Measurements from ENCODE around the gene AOAH.
"Not testable (repeated sequence)": the region's sequence is repeated elsewhere in the genome, so short reads cannot be mapped to it uniquely, and the experiment has no call there.

AOAH gene

DNA sequence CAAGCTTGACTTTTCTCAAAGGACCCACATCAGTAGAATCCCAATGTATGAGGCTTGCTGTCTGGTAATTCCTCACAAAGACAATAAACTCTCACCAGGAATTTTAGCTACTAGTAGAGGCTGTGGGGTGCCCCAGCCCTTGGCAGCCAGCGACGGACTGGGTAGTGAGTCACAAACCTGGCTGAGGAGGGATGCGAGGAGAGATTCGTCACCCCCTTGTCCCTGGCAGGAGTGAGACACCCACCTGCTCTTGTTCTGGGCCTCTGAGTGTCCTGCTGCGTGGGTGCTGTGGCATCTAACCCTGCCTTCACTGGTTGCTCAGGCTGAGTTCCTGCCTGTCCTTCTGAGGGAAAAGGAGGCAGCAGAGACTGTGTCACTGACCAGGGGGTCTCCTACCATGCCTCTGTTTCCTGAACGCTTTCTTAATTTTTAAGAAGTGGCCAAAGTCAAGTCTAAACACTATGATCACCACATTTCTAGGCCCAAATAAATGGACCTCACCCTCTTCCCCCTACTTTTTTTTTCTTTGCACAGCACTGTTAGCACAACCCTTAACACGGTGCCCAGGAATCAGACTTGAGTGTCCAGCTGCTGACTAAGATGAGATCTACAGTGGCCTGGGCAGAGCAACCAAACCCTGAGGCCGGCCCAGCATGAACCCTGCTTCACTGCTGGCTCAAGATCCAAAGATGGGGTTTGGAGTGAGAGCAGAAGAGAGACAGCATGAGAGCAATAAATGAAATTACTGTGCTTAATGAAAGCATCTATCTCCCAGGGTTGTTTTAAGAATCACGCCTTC is 188.2 kb downstream of the AOAH start:
- DNase-seq = no peak

DNA sequence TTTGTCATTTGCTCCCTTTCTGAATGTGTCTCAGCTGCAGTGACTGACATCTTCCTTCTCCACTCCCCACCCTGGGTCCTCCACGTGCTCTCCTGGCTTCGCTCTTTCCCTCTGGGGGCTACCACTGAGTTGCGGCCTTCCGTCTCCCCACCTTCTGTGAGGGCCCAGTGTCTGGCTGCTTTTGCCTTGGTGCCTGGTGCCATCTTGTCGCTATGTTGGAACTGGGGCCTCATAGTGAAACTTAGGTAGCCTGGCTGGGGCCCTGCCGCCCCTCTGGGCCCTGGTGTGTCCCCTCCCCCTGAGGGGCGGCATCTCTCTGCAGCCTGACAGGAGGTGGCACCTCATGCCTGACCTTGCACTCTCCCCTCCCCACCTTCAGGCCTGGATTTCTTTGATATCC is 190.6 kb downstream of the AOAH start:
- DNase-seq = no peak

DNA sequence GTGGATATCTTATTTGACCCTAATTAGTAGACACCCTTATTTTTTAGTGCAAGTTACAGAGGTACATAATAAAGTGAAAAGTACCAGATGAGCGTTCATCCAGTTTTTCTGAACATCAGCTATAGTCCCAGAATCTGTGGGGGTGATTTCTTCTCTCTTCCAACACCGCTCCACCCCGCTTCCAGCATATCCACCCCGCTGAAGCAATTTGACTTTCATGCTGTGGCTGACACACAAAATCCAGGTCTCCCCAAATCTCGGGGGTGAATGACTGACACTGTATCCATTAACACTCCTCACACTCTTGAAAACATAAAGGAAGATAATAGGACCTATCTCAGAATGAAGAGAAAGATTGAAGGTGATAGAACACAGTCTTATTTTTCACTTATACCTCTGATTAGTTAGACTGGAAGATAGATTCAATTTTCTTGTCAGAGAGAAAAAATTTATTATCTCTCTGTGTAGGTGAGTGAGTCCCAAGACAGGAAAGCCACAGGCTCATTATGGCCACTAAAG is 191.3 kb downstream of the AOAH start:
- DNase-seq = no peak

- no peak for DNase-seq
Observed at GRCh38 chr7:36531951-36532350, 192.3 kb downstream of the AOAH start.

- no peak for DNase-seq
Observed at GRCh38 chr7:36530456-36530855, 193.8 kb downstream of the AOAH start.

- no peak for DNase-seq
Observed at GRCh38 chr7:36527549-36527913, 196.8 kb downstream of the AOAH start.

DNA sequence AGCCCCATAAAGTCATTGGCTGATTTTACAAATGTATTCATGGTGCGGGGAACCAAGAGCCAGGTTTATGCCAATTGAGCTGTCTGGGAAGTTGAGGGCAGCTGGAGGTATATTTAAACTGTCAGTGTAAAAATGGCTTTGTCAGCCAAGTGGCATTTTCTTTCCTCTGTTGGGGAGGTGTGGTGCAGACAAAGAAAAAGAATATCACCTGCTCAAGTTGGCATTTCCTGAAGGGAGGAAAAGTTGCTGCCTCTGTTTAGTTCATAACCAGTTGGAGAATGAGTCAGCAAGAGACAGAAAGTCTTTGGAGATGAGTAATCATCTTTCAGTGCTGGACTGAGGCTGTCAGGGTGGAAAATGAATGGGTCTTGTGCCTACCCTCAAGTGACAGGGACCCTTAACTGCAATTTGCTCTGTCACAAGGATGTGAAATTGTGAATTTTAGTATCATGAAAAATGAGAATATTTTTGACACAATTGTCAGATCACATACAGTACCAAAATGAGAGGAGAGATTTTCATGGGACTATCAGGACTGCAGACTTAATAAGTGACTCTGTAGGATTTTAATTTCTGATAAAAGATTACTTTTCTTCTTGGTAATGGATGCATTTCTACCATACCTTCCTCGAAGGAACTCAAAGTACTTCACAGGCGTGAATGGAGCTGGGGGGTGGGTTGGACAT is 197.3 kb downstream of the AOAH start:
- DNase-seq = no peak

GRCh38 chr7:36523371-36524101 is 200.8 kb downstream of the AOAH start:
- no peak for DNase-seq

DNA sequence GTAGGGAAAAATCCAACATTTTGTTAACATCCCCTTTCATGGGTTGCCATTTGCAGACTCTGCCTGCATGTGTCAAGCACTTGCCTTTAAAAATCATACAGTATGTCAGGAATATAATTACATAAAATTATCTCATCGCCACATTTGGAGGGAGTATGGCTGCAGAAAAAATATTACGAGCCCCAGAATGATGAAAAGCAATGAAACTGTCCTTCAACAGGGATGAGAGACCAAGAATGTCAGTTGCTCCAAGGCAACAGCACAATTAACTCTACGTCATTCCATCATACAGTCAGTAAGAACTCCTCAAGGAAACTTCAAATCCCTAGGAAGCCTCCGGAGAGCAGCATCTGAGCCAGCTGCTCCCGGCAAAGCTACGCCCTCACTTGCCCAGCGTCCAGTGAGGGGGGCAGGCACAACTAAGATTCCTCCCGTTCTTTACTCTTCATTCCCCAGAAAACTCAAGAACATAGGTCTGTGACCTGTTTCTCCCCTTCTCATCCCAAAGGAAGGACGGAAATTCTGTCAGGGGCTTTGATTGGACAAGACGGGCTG is 201.8 kb downstream of the AOAH start:
- DNase-seq = no peak

DNA sequence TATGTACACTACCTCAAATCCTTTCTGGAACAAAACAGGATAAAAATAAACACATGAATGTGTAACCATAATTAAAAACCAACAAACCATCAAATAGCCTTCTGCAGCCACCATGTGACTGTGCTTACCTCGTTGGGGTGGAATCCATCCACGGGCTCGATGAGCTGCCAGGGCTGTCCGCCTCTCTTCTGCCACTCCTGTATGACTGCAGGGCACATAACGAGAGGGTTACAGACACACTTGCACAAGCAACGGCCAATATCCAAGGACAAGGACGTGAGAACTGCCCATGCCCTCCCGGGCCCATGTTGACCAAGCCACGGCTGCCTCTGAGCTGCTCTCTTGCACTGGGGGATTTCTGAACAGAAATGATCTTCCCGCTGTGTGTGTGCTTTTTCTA is 202.4 kb downstream of the AOAH start:
- no peak for DNase-seq

DNA sequence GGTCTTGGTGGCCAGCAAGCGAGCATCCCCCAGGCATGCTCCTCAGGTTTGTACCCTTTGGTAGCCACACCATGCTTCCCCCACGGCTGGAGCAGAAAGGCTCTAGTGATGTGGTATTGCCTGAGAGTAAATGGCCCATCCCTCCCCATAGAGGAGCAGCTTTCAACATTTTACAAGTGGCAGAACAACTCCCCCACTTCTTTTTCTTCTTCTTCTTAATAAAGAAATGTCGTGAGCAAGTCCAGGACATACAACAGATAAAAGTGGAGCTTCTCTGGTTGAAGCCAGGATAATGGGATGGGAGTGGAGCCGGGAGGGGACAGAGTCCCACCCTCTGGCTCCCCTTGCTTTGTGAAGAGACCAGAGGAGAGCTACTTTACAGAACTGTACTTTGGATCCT is 203.2 kb downstream of the AOAH start:
- DNase-seq = no peak

DNA sequence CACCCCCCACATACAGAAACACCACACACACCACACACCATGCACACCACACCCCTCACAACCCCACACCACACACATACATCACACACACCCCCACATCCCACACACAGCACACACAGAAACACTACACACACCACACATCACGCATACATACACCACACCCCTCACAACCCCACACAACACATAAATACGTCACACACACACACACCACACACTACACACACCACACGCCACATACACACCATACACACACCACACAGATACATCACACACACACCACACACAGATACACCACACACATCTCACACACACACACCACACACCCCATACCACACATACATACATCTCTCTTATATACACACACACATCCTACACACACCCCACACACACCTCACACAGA is 208.4 kb downstream of the AOAH start:
- DNase-seq = no peak

- DNase-seq = no peak
Observed at GRCh38 chr7:36514289-36515243, 209.7 kb downstream of the AOAH start.

- DNase-seq = no peak
Observed at GRCh38 chr7:36513393-36513792, 210.9 kb downstream of the AOAH start.

GRCh38 chr7:36512616-36513015 is 211.7 kb downstream of the AOAH start:
- DNase-seq = no peak

GRCh38 chr7:36509962-36510361 is 214.3 kb downstream of the AOAH start:
- no peak for DNase-seq

- DNase-seq = no peak
Observed at GRCh38 chr7:36507475-36508440, 216.5 kb downstream of the AOAH start.

DNA sequence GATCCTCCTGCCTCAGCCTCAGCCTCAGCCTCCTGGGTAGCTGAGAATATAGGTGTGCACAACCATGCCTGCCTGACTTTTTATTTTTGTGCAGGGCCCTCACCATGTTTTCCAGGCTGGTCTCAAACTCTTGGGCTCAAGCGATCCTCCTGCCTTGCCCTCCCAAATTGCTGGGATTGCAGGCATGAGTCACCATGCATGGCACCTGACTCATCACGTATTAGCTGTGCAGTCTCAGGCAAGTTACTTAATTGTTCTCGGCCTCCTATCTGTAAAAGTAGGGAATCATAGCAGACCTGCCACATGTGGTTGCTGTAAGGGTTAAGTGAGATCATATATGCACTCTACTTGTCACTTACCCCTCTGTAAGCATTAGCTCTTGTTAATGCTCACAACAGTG is 217.5 kb downstream of the AOAH start:
- DNase-seq = no peak

DNA sequence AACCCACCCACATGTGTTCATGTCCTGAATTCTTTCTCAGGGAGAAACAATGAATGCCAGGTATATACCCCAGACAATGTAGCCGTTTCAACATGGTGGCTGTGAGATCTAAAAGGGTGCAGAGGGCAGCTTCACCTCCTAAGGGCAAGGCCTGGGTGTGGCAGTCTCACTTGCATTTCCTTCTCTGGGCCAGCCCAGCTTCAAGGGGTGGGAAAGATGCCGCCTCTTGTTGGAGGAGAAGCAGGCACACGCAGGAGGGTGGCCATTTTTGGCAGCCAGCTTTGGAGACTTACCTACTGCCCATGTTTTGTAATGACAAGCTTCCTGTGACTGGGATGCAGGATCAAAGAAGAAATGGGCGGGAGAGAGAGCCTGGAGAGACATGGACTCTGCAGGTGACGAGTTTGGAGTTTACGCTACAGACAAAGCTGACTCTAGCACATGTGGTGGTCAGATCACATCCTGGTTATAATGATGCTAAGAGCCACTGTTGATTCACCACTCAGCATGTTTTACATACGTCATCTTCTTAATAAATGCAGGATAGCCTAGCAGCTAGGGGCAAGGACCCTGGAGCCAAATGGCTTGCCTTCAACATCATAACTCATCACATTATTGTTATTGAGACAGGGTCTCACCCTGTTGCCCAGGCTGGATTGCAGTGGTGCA is 218.0 kb downstream of the AOAH start:
- DNase-seq = no peak

GRCh38 chr7:36504617-36505016 is 219.7 kb downstream of the AOAH start:
- not testable (repeated sequence) for DNase-seq

All from activated CD8-positive, alpha-beta memory T cell treated with anti-CD3 and anti-CD28 coated beads, Interleukin-2, amount 50 U/mL, for 48 hours (primary cell).